ENCODE results near the gene SCYGR1. TPM values are rescaled to one million over a fixed set of nuclear protein-coding genes. Genes with fewer than 3 reads are reported as not detected.
A peak's percentile ranks its signal among the peaks of the same experiment; 100 is the strongest.
"Not testable (repeated sequence)": the region's sequence is repeated elsewhere in the genome, so short reads cannot be mapped to it uniquely, and the experiment has no call there.

Gene SCYGR1
- total RNA-seq: not detected
- long read RNA-seq, donor 1: 0 reads
- long read RNA-seq, donor 2: 0 reads

DNA sequence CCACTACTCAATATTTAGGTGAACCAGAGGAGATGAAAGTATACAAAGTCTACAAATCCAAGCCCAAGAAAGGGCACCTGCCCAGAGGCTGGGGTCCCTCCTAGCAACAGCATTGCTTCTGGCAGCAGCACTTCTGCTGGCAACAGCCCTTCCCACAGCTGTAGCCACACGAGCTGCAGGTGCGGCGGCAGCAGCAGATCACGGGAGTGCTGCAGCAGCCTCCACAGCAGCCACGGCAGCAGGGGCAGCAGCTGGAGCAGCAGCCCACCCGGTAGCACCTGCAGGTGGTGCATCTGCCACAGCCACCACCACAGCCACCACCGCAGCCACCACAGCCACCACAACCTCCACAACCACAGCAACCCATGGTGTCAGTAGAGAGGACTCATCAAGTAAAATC, at the start of gene SCYGR1:
Gene SCYGR1, minus strand, starts transcription at position 367 of the 400 bp plus-strand sequence. Its CDS starts 0 bp downstream, at position 367.
- ATAC-seq; H3K4me1 ChIP-seq (ENCODE audit: low read depth); H3K4me3 ChIP-seq; DNase-seq; H3K9me3 ChIP-seq; H3K36me3 ChIP-seq (ENCODE audit: low read depth); intact Hi-C loops (cut with DNase I, micrococcal nuclease): not testable (repeated sequence)

GRCh38 chr2:227436436-227437174, 48.9 kb upstream of the SCYGR1 start:
- TF ChIP-seq, protein P1, sequence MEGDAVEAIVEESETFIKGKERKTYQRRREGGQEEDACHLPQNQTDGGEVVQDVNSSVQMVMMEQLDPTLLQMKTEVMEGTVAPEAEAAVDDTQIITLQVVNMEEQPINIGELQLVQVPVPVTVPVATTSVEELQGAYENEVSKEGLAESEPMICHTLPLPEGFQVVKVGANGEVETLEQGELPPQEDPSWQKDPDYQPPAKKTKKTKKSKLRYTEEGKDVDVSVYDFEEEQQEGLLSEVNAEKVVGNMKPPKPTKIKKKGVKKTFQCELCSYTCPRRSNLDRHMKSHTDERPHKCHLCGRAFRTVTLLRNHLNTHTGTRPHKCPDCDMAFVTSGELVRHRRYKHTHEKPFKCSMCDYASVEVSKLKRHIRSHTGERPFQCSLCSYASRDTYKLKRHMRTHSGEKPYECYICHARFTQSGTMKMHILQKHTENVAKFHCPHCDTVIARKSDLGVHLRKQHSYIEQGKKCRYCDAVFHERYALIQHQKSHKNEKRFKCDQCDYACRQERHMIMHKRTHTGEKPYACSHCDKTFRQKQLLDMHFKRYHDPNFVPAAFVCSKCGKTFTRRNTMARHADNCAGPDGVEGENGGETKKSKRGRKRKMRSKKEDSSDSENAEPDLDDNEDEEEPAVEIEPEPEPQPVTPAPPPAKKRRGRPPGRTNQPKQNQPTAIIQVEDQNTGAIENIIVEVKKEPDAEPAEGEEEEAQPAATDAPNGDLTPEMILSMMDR (IDR thresholded peaks at IDR 0.05): no peak

DNA sequence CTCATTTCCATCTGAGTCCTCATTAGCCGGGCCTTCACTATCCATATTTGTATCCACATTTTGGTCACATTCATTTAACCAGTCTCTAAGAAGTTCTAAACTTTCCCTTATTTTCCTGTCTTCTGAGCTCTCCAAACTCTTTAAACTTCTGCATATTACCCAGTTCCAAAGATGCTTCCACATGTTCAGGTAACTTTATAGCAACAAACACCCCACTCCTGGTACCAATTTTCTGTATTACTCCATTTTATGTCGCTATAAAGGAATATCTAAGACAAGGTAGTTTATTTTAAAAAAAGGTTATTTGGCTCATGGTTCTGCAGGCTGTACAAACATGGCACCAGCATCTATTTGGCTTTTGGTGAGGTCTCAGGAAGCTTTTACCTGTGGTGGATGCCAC, 45.4 kb upstream of the SCYGR1 start:
- ATAC-seq (no peak), DNase-seq (no peak)
- Histone ChIP-seq H3K4me1 (ENCODE audit: low read depth) (no peaks in the 10 kb centered on the region), H3K36me3 (ENCODE audit: low read depth) (no peaks in the 10 kb centered on the region), H3K9me3 (peaks cover 8% of the 10 kb centered on the region), H3K4me3 (no peak overlapping the region)
- TF ChIP-seq, protein P1 (IDR thresholded peaks at IDR 0.05): no peak
- intact Hi-C loops (cut with DNase I, micrococcal nuclease): no loop called here

More at GRCh38 chr2:227436436-227437174, 48.9 kb upstream of the SCYGR1 start:
- no peaks in the 10 kb centered on the region for H3K36me3 ChIP-seq (ENCODE audit: low read depth)
- intact Hi-C loops (cut with DNase I, micrococcal nuclease): no loop called here
- no peak for ATAC-seq
- no peak overlapping the region for H3K4me3 ChIP-seq
- H3K9me3 ChIP-seq: peaks cover 8% of the 10 kb centered on the region
- no peak for DNase-seq
- no peaks in the 10 kb centered on the region for H3K4me1 ChIP-seq (ENCODE audit: low read depth)

- Histone ChIP-seq H3K9me3 (peaks cover 8% of the 10 kb centered on the region), H3K4me1 (ENCODE audit: low read depth) (no peaks in the 10 kb centered on the region), H3K4me3 (no peak overlapping the region), H3K36me3 (ENCODE audit: low read depth) (no peaks in the 10 kb centered on the region)
- no peak for DNase-seq
- ATAC-seq: peak; percentile 60
- intact Hi-C loops (cut with DNase I, micrococcal nuclease): no loop called here
- TF ChIP-seq, protein P1 (IDR thresholded peaks at IDR 0.05): no peak
These were observed 42.9 kb upstream of the SCYGR1 start for GRCh38 chr2:227430639-227431038.

- TF ChIP-seq, protein P1 (IDR thresholded peaks at IDR 0.05): no peak
- Histone ChIP-seq H3K9me3 (peaks cover 8% of the 10 kb centered on the region), H3K4me3 (no peak overlapping the region), H3K36me3 (ENCODE audit: low read depth) (no peaks in the 10 kb centered on the region), H3K4me1 (ENCODE audit: low read depth) (no peaks in the 10 kb centered on the region)
- intact Hi-C loops (cut with DNase I, micrococcal nuclease): no loop called here
- DNase-seq (no peak), ATAC-seq (no peak)
These were observed 41.1 kb upstream of the SCYGR1 start for GRCh38 chr2:227428731-227429285.

Measured in mucosa of descending colon (tissue), 3 donors.